Measurements from ENCODE around the gene CST1. TPM values are rescaled to one million over a fixed set of nuclear protein-coding genes. Genes with fewer than 3 reads are reported as not detected.
"Not testable (repeated sequence)": the region's sequence is repeated elsewhere in the genome, so short reads cannot be mapped to it uniquely, and the experiment has no call there.

The CST1 gene
- total RNA-seq, 3 donors from 2014 or later (not counting 1 experiment from before 2014, with no cell fraction given), result not detected

GRCh38 chr20:23746321-23746720 lies 4.4 kb downstream of the CST1 start:
- Mint-ChIP-seq H3K4me3 (no peak overlapping the region), H3K36me3 (no peaks in the 10 kb centered on the region), H3K4me1 (no peaks in the 10 kb centered on the region), H3K27me3 (ENCODE audit: low read depth in 2 of 2) (peaks cover 0 to 3% of the 10 kb centered on the region in 2 donors), H3K27ac (no peak overlapping the region), H3K9me3 (no peaks in the 10 kb centered on the region)
- no peak for TF ChIP-seq CTCF (IDR thresholded peaks at IDR 0.05)
- Histone ChIP-seq H3K27me3 (ENCODE audit: control insufficient read depth, insufficient read depth, low read length) (no peaks in the 10 kb centered on the region), H3K4me3 (ENCODE audit: low read length) (no peak overlapping the region), H3K27ac (ENCODE audit: low read length) (no peak overlapping the region), H3K36me3 (ENCODE audit: control insufficient read depth, insufficient read depth, low read length) (no peaks in the 10 kb centered on the region), H3K4me1 (ENCODE audit: control insufficient read depth, insufficient read depth, low read length) (no peaks in the 10 kb centered on the region), H3K9me3 (ENCODE audit: control insufficient read depth, insufficient read depth, low read length) (no peaks in the 10 kb centered on the region)
- intact Hi-C loops (cut with micrococcal nuclease), result no loop called here
- 42% methylated on average over 3 of the region's 6 CpGs for WGBS (ENCODE audit: insufficient coverage)
- DNase-seq (no peak), ATAC-seq (no peak)

- no peaks in the 10 kb centered on the region for H3K36me3 ChIP-seq (ENCODE audit: control insufficient read depth, insufficient read depth, low read length)
- intact Hi-C loops (cut with micrococcal nuclease), result no loop called here
- H3K4me3 Mint-ChIP-seq, result no peak overlapping the region
- no peak overlapping the region for H3K27ac Mint-ChIP-seq
- no peak for DNase-seq
- no peaks in the 10 kb centered on the region for H3K9me3 Mint-ChIP-seq
- 95% methylated on average over 2 of the region's 2 CpGs for WGBS (ENCODE audit: insufficient coverage)
- no peaks in the 10 kb centered on the region for H3K27me3 ChIP-seq (ENCODE audit: control insufficient read depth, insufficient read depth, low read length)
- no peak for ATAC-seq
- H3K4me3 ChIP-seq (ENCODE audit: low read length), result no peak overlapping the region
- no peaks in the 10 kb centered on the region for H3K4me1 ChIP-seq (ENCODE audit: control insufficient read depth, insufficient read depth, low read length)
- H3K27ac ChIP-seq (ENCODE audit: low read length), result no peak overlapping the region
- H3K36me3 Mint-ChIP-seq, result no peaks in the 10 kb centered on the region
- peaks cover 0 to 5% of the 10 kb centered on the region in 2 donors for H3K27me3 Mint-ChIP-seq (ENCODE audit: low read depth in 2 of 2)
- no peaks in the 10 kb centered on the region for H3K4me1 Mint-ChIP-seq
- no peaks in the 10 kb centered on the region for H3K9me3 ChIP-seq (ENCODE audit: control insufficient read depth, insufficient read depth, low read length)
- no peak for TF ChIP-seq CTCF (IDR thresholded peaks at IDR 0.05)
These were observed 5.5 kb downstream of the CST1 start for GRCh38 chr20:23745247-23745646.

- no peaks in the 10 kb centered on the region for H3K9me3 Mint-ChIP-seq
- Histone ChIP-seq H3K27me3 (ENCODE audit: control insufficient read depth, insufficient read depth, low read length) (no peaks in the 10 kb centered on the region), H3K27ac (ENCODE audit: low read length) (no peak overlapping the region), H3K36me3 (ENCODE audit: control insufficient read depth, insufficient read depth, low read length) (no peaks in the 10 kb centered on the region), H3K9me3 (ENCODE audit: control insufficient read depth, insufficient read depth, low read length) (no peaks in the 10 kb centered on the region), H3K4me3 (ENCODE audit: low read length) (no peak overlapping the region), H3K4me1 (ENCODE audit: control insufficient read depth, insufficient read depth, low read length) (no peaks in the 10 kb centered on the region)
- H3K27ac Mint-ChIP-seq, result no peak overlapping the region
- no peaks in the 10 kb centered on the region for H3K36me3 Mint-ChIP-seq
- ATAC-seq (no peak), DNase-seq (no peak)
- TF ChIP-seq CTCF (IDR thresholded peaks at IDR 0.05), result no peak
- H3K27me3 Mint-ChIP-seq (ENCODE audit: low read depth in 2 of 2), result peaks cover 0 to 8% of the 10 kb centered on the region in 2 donors
- intact Hi-C loops (cut with micrococcal nuclease), result no loop called here
- no peaks in the 10 kb centered on the region for H3K4me1 Mint-ChIP-seq
- WGBS (ENCODE audit: insufficient coverage), result 62% methylated on average over 1 of the region's 1 CpG
- H3K4me3 Mint-ChIP-seq, result no peak overlapping the region
These were observed 5.9 kb downstream of the CST1 start for GRCh38 chr20:23744817-23745216.

- 49% methylated on average over 3 of the region's 3 CpGs for WGBS (ENCODE audit: insufficient coverage)
- H3K27ac Mint-ChIP-seq; H3K27me3 ChIP-seq (ENCODE audit: control insufficient read depth, insufficient read depth, low read length); H3K36me3 ChIP-seq (ENCODE audit: control insufficient read depth, insufficient read depth, low read length); H3K4me1 Mint-ChIP-seq; H3K4me3 Mint-ChIP-seq; H3K27ac ChIP-seq (ENCODE audit: low read length); H3K9me3 ChIP-seq (ENCODE audit: control insufficient read depth, insufficient read depth, low read length); H3K4me1 ChIP-seq (ENCODE audit: control insufficient read depth, insufficient read depth, low read length); H3K9me3 Mint-ChIP-seq; intact Hi-C loops (cut with micrococcal nuclease); H3K4me3 ChIP-seq (ENCODE audit: low read length); H3K36me3 Mint-ChIP-seq; ATAC-seq; DNase-seq: not testable (repeated sequence)
- H3K27me3 Mint-ChIP-seq (ENCODE audit: low read depth in 2 of 2), result peaks cover 35% of the 10 kb centered on the region in 2 donors
These were observed 15.3 kb downstream of the CST1 start for GRCh38 chr20:23735391-23735790.

GRCh38 chr20:23734949-23735348 lies 15.8 kb downstream of the CST1 start:
- WGBS (ENCODE audit: insufficient coverage), result 83% methylated on average over 2 of the region's 2 CpGs
- H3K36me3 Mint-ChIP-seq; H3K27ac ChIP-seq (ENCODE audit: low read length); H3K36me3 ChIP-seq (ENCODE audit: control insufficient read depth, insufficient read depth, low read length); DNase-seq; H3K9me3 Mint-ChIP-seq; H3K27me3 ChIP-seq (ENCODE audit: control insufficient read depth, insufficient read depth, low read length); H3K4me3 ChIP-seq (ENCODE audit: low read length); ATAC-seq; H3K4me1 ChIP-seq (ENCODE audit: control insufficient read depth, insufficient read depth, low read length); H3K27ac Mint-ChIP-seq; H3K4me1 Mint-ChIP-seq; H3K9me3 ChIP-seq (ENCODE audit: control insufficient read depth, insufficient read depth, low read length); H3K4me3 Mint-ChIP-seq; intact Hi-C loops (cut with micrococcal nuclease): not testable (repeated sequence)
- peaks cover 31 to 35% of the 10 kb centered on the region in 2 donors for H3K27me3 Mint-ChIP-seq (ENCODE audit: low read depth in 2 of 2)

GRCh38 chr20:23734440-23734839 lies 16.3 kb downstream of the CST1 start:
- H3K4me3 ChIP-seq (ENCODE audit: low read length); H3K9me3 ChIP-seq (ENCODE audit: control insufficient read depth, insufficient read depth, low read length); H3K4me1 ChIP-seq (ENCODE audit: control insufficient read depth, insufficient read depth, low read length); H3K27ac ChIP-seq (ENCODE audit: low read length); intact Hi-C loops (cut with micrococcal nuclease); H3K4me3 Mint-ChIP-seq; H3K9me3 Mint-ChIP-seq; ATAC-seq; H3K36me3 Mint-ChIP-seq; DNase-seq; H3K27me3 ChIP-seq (ENCODE audit: control insufficient read depth, insufficient read depth, low read length); H3K36me3 ChIP-seq (ENCODE audit: control insufficient read depth, insufficient read depth, low read length); H3K27ac Mint-ChIP-seq; H3K4me1 Mint-ChIP-seq: not testable (repeated sequence)
- 74% methylated on average over 1 of the region's 1 CpG for WGBS (ENCODE audit: insufficient coverage)
- peaks cover 31 to 35% of the 10 kb centered on the region in 2 donors for H3K27me3 Mint-ChIP-seq (ENCODE audit: low read depth in 2 of 2)
